Tibial nerve (tissue), 4 donors: Measurements from ENCODE around the gene TSHZ1. TPM values are rescaled to one million over a fixed set of nuclear protein-coding genes. Genes with fewer than 3 reads are reported as not detected.

Experiments
- DNase-seq, 2 donors: peaks; one replicate each; pipeline ENCODE4 v3.0.0-alpha.2; 2019; ENCODE audit warnings: low spot score in 2 of 2
- H3K27ac ChIP-seq, 4 donors: fragments of 200-600 bp; sonication (generic) in 3 of 4; one replicate each; pipeline ENCODE4 v1.5.1; 2017 to 2019; ENCODE audit warnings: mild to moderate bottlenecking in 1 of 4
- H3K27me3 ChIP-seq, 2 donors: fragments of 200-600 bp; sonication (generic) in 1 of 2; one replicate each; pipeline versions ENCODE4 v1.5.1 to v1.6.0; 2017 to 2019
- H3K36me3 ChIP-seq, 3 donors: fragments of 200-600 bp; sonication (generic); one replicate each; pipeline ENCODE4 v1.5.1; 2018 to 2019
- H3K4me1 ChIP-seq, 4 donors: fragments of 200-600 bp; sonication (generic) in 3 of 4; one replicate each; pipeline ENCODE4 v1.5.1; 2017 to 2019
- H3K4me3 ChIP-seq, 4 donors: fragments of 200-600 bp; sonication (generic) in 3 of 4; one replicate each; pipeline ENCODE4 v1.5.1; 2017 to 2019; ENCODE audit warnings: mild to moderate bottlenecking in 1 of 4, moderate library complexity in 1 of 4
- H3K9me3 ChIP-seq, 4 donors: fragments of 200-600 bp; sonication (generic) in 3 of 4; one replicate each; pipeline ENCODE4 v1.5.1; 2017 to 2019
- CTCF ChIP-seq, 5 experiments: fragments of 200-600 bp in 3 of 5; fragments of 450-650 bp in 2 of 5; sonication (generic) in 3 of 5; IDR thresholded peaks; one replicate each; pipeline ENCODE4 v1.5.1; 2016 to 2019; ENCODE audit warnings: antibody characterized with exemption in 5 of 5, mild to moderate bottlenecking in 3 of 5, moderate library complexity in 2 of 5
- EP300 ChIP-seq, 2 donors: sonication (generic); formaldehyde crosslinking; IDR thresholded peaks; one replicate each; pipeline ENCODE4 v1.6.1; 2017; ENCODE audit warnings: antibody characterized with exemption in 2 of 2, mild to moderate bottlenecking in 1 of 2
- POLR2A ChIP-seq, 2 donors: fragments of 450-650 bp; IDR thresholded peaks; one replicate each; pipeline ENCODE4 v1.6.1; 2017; ENCODE audit warnings: antibody characterized with exemption in 2 of 2, mild to moderate bottlenecking in 2 of 2, moderate library complexity in 2 of 2
- WGBS, 2 donors: methylation state at CpG; one replicate each; pipeline ENCODE4 v1.1.5; 2018; 5-methylcytosine and 5-hydroxymethylcytosine counted together
- total RNA-seq, 4 donors: library from RNA; depleted of rRNA; stranded (reverse); fragments of >200 nt; gene quantifications; one replicate each; pipeline ENCODE4 v1.1.0, GENCODE V29; 2016

Gene TSHZ1
- total RNA-seq, 4 donors from 2014 or later = 15.6 to 23.7 (median 18.3) TPM

- H3K4me3 ChIP-seq = no peak overlapping the region
- peaks cover 0 to 8% (median 0%) of the 10 kb centered on the region in 3 donors for H3K36me3 ChIP-seq
- TF ChIP-seq POLR2A (IDR thresholded peaks at IDR 0.05) (no peak), CTCF (IDR thresholded peaks at IDR 0.05) (no peak), EP300 (IDR thresholded peaks at IDR 0.05) (no peak)
- H3K27me3 ChIP-seq = no peaks in the 10 kb centered on the region
- WGBS, 2 donors = 93 to 98% methylated on average over 4 to 6 of the region's 6 CpGs
- H3K9me3 ChIP-seq = no peaks in the 10 kb centered on the region
- peaks cover 0 to 9% (median 0%) of the 10 kb centered on the region in 4 donors for H3K4me1 ChIP-seq
- H3K27ac ChIP-seq = no peak overlapping the region
- no peak for DNase-seq
Measured at GRCh38 chr18:75189696-75190095, 20.9 kb upstream of the TSHZ1 start.

GRCh38 chr18:75192899-75193298 is 17.7 kb upstream of the TSHZ1 start:
- no peak for DNase-seq
- Histone ChIP-seq H3K27ac (no peak overlapping the region), H3K27me3 (no peaks in the 10 kb centered on the region), H3K4me1 (peaks cover 0 to 12% (median 0%) of the 10 kb centered on the region in 4 donors), H3K4me3 (no peak overlapping the region), H3K9me3 (no peaks in the 10 kb centered on the region), H3K36me3 (peaks cover 0 to 14% (median 0%) of the 10 kb centered on the region in 3 donors)
- no peak for TF ChIP-seq POLR2A (IDR thresholded peaks at IDR 0.05)
- no peak for TF ChIP-seq EP300 (IDR thresholded peaks at IDR 0.05)
- TF ChIP-seq CTCF (IDR thresholded peaks at IDR 0.05) = no peak
- 64 to 80% methylated on average over 7 of the region's 7 CpGs for WGBS, 2 donors

GRCh38 chr18:75198036-75198435 is 12.6 kb upstream of the TSHZ1 start:
- no peaks in the 10 kb centered on the region for H3K9me3 ChIP-seq
- H3K4me3 ChIP-seq = no peak overlapping the region
- WGBS, 2 donors = 22 to 28% methylated on average over 3 of the region's 3 CpGs
- no peaks in the 10 kb centered on the region for H3K27me3 ChIP-seq
- no peak for DNase-seq
- no peak for TF ChIP-seq CTCF (IDR thresholded peaks at IDR 0.05)
- no peak for TF ChIP-seq EP300 (IDR thresholded peaks at IDR 0.05)
- no peak for TF ChIP-seq POLR2A (IDR thresholded peaks at IDR 0.05)
- H3K4me1 ChIP-seq = peaks cover 0 to 42% (median 3%) of the 10 kb centered on the region in 4 donors
- H3K27ac ChIP-seq = peak overlapping the region in 1 of 4 donors; percentile 8
- H3K36me3 ChIP-seq = peaks cover 0 to 12% (median 0%) of the 10 kb centered on the region in 3 donors

GRCh38 chr18:75199327-75199726 is 11.3 kb upstream of the TSHZ1 start:
- Histone ChIP-seq H3K27ac (no peak overlapping the region), H3K4me1 (peaks cover 0 to 55% (median 10%) of the 10 kb centered on the region in 4 donors), H3K9me3 (no peaks in the 10 kb centered on the region), H3K27me3 (no peaks in the 10 kb centered on the region), H3K4me3 (no peak overlapping the region), H3K36me3 (peaks cover 0 to 12% (median 0%) of the 10 kb centered on the region in 3 donors)
- TF ChIP-seq POLR2A (IDR thresholded peaks at IDR 0.05) = no peak
- no peak for TF ChIP-seq CTCF (IDR thresholded peaks at IDR 0.05)
- TF ChIP-seq EP300 (IDR thresholded peaks at IDR 0.05) = no peak
- 64 to 72% methylated on average over 4 of the region's 4 CpGs for WGBS, 2 donors
- DNase-seq = no peak

GRCh38 chr18:75200071-75200470 is 10.5 kb upstream of the TSHZ1 start:
- Histone ChIP-seq H3K27me3 (no peaks in the 10 kb centered on the region), H3K4me1 (peaks cover 0 to 62% (median 17%) of the 10 kb centered on the region in 4 donors), H3K4me3 (no peak overlapping the region), H3K36me3 (peaks cover 0 to 12% (median 0%) of the 10 kb centered on the region in 3 donors), H3K27ac (no peak overlapping the region), H3K9me3 (no peaks in the 10 kb centered on the region)
- TF ChIP-seq EP300 (IDR thresholded peaks at IDR 0.05) = no peak
- no peak for TF ChIP-seq CTCF (IDR thresholded peaks at IDR 0.05)
- TF ChIP-seq POLR2A (IDR thresholded peaks at IDR 0.05) = no peak
- no peak for DNase-seq
- WGBS, 2 donors = 86 to 87% methylated on average over 13 of the region's 13 CpGs
